Muscle layer of colon (tissue), 2 donors: ENCODE data around the gene COBLL1.
A peak's percentile ranks its signal among the peaks of the same experiment; 100 is the strongest.

Source experiments
- H3K27ac ChIP-seq: one replicate; pipeline ENCODE4 v1.7.0; 2013; ENCODE audit warnings: low read depth, mild to moderate bottlenecking, low read length, moderate library complexity
- H3K27me3 ChIP-seq, 2 donors: one replicate each; pipeline ENCODE4 v1.7.0; 2013; ENCODE audit warnings: low read length in 2 of 2, mild to moderate bottlenecking in 2 of 2; ENCODE audit not compliant: insufficient read depth in 2 of 2, control insufficient read depth in 1 of 2
- H3K36me3 ChIP-seq: one replicate; pipeline ENCODE4 v1.7.0; 2013; ENCODE audit warnings: mild to moderate bottlenecking, low read length; ENCODE audit not compliant: insufficient read depth
- H3K4me1 ChIP-seq: one replicate; pipeline ENCODE4 v1.7.0; 2013; ENCODE audit warnings: mild to moderate bottlenecking, low read length; ENCODE audit not compliant: insufficient read depth
- H3K4me3 ChIP-seq, 2 donors: one replicate each; pipeline ENCODE4 v1.7.0; 2013; ENCODE audit warnings: low read length in 2 of 2, low read depth in 1 of 2, mild to moderate bottlenecking in 1 of 2, moderate library complexity in 1 of 2
- H3K9ac ChIP-seq: one replicate; pipeline ENCODE4 v1.7.0; 2013; ENCODE audit warnings: low read length
- H3K9me3 ChIP-seq: one replicate; pipeline ENCODE4 v1.7.0; 2013; ENCODE audit warnings: mild to moderate bottlenecking, low read length
- donor health status: abdominal sarcoma.
- donor health status: Adenocarcinoma of cecum.

The COBLL1 gene, protein sequence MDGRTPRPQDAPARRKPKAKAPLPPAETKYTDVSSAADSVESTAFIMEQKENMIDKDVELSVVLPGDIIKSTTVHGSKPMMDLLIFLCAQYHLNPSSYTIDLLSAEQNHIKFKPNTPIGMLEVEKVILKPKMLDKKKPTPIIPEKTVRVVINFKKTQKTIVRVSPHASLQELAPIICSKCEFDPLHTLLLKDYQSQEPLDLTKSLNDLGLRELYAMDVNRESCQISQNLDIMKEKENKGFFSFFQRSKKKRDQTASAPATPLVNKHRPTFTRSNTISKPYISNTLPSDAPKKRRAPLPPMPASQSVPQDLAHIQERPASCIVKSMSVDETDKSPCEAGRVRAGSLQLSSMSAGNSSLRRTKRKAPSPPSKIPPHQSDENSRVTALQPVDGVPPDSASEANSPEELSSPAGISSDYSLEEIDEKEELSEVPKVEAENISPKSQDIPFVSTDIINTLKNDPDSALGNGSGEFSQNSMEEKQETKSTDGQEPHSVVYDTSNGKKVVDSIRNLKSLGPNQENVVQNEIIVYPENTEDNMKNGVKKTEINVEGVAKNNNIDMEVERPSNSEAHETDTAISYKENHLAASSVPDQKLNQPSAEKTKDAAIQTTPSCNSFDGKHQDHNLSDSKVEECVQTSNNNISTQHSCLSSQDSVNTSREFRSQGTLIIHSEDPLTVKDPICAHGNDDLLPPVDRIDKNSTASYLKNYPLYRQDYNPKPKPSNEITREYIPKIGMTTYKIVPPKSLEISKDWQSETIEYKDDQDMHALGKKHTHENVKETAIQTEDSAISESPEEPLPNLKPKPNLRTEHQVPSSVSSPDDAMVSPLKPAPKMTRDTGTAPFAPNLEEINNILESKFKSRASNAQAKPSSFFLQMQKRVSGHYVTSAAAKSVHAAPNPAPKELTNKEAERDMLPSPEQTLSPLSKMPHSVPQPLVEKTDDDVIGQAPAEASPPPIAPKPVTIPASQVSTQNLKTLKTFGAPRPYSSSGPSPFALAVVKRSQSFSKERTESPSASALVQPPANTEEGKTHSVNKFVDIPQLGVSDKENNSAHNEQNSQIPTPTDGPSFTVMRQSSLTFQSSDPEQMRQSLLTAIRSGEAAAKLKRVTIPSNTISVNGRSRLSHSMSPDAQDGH

DNA sequence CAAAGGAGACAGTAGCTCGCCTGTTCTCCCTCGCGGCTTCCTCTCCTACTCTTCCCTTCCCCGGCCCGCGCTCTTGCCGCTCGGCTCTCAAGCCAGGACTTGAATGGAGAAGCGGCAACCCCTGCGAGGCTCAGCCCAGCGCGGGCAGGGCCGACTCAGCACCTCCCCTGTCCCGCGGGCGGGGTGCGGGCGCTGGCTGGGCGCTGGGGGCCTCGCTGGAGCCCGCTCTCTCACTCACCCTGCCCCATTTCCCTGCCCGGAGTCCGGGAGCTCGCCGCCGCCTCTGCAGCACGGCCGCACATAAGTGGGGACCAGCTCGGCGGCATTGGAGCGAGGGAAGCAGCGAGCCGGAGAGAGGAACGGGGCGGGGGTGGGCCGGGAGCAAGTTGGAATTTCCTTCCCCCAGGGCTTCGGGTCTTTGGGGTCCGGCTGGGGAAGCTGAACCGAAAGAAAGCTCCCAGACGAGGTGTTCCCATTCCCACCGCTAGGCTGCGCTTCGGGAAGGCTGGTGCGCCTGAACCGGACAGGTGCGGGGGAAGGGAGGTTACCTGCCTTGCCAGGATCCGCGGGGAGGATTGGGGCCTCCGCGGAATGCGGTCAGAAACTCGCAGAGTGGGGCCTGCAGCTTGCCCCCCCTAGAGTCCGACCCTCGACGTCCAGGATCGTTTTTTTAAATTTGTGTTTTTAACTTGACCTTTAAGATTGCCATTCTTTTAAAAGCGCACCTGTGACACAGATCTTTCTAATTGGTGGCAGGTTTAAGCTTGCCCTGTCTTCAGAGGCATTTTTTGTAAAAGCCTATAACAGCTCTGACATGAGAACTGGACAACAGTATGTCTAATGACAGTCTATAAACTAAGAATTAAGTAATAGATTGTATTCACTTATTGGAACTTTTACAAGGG, at the start of gene COBLL1:
Gene COBLL1 (minus strand): TSS at position 105 of the 905 bp plus-strand sequence. CDS start 627 bp downstream, outside the sequence.
- Histone ChIP-seq H3K27ac (peak within 1 kb of the TSS; percentile 84), H3K9ac (peak within 1 kb of the TSS; percentile 50), H3K27me3 (no peaks in the 10 kb centered on the region), H3K9me3 (no peaks in the 10 kb centered on the region), H3K4me3 (peak within 1 kb of the TSS; percentile 80 to 86), H3K36me3 (no peaks in the 10 kb centered on the region), H3K4me1 (peaks cover 5% of the 10 kb centered on the region)

DNA sequence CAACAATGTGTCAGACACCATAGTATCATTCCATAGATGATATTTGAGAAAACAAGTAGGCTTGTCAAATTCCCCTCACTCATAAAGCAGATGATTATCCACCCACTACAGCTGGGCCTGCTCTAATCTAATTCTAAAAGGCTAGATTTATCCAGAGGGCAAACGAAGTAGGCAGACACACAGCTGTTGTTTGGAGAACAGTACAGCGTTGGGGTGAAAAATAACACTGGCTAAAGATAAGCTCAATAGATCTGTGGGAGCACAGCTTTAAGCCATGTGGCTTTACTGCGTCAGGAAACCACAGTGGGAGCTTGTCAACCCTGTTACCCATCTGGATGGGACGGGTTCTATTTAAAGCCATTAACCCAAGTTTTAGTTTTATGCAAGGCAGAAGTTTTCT, 48.9 kb upstream of the COBLL1 start:
- peaks cover 6% of the 10 kb centered on the region for H3K4me1 ChIP-seq
- no peak overlapping the region for H3K4me3 ChIP-seq
- no peak overlapping the region for H3K9ac ChIP-seq
- no peaks in the 10 kb centered on the region for H3K27me3 ChIP-seq
- H3K27ac ChIP-seq: no peak overlapping the region
- no peaks in the 10 kb centered on the region for H3K36me3 ChIP-seq
- H3K9me3 ChIP-seq: no peaks in the 10 kb centered on the region

DNA sequence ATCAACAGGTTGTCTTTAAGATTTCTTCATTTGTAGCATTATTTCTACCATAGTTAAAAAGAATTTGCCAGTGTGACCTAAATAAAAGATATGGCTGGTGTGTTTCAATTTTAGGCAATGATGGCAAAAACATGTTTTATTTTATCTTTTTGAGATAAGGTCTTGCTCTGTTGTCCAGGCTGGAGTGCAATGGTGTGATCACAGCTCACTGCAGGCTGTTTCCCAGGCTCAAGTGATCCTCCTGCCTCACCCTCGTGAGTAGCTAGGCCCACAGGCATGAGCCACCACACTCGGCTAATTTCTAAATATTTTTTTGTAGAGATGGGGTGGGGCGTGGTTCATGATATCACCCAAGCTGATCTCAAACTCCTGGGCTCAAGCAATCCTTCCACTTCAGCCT, 47.0 kb upstream of the COBLL1 start:
- Histone ChIP-seq H3K27me3 (no peaks in the 10 kb centered on the region), H3K4me1 (peaks cover 6% of the 10 kb centered on the region), H3K4me3 (no peak overlapping the region), H3K9me3 (no peaks in the 10 kb centered on the region), H3K9ac (no peak overlapping the region), H3K36me3 (no peaks in the 10 kb centered on the region), H3K27ac (no peak overlapping the region)

DNA sequence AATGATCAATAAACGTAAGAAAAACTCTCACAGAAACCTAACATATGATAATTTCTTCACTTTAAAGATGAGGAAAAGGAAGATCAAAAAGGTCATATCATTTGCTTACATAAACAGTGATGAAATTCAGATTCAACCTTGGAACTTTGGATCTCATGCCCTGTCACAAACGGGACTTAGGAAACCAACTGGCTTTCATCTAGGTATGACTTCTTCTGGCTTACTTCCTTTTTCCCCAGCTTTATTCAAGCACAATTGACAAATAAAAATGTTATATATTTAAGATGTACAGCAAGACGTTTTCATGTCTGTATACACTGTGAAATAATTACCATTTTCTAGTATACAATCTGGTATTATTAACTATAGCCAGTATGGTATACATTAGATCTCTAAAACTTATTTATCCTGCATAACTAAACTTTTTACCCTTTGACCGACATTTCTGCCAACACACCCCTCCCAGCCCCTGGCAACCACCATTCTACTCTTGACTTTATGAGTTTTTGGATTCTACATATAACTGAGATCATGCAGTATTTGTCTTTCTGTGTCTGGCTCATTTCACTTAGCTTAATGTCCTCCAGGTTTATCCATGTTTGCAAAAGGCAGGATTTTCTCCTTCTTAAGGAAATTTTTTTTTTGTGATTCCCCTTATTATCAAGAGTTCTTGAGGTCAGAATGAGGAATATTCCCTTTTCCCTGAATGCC, 46.0 kb upstream of the COBLL1 start:
- Histone ChIP-seq H3K4me1 (peaks cover 6% of the 10 kb centered on the region), H3K36me3 (no peaks in the 10 kb centered on the region), H3K9ac (no peak overlapping the region), H3K27ac (no peak overlapping the region), H3K4me3 (no peak overlapping the region), H3K9me3 (no peaks in the 10 kb centered on the region), H3K27me3 (no peaks in the 10 kb centered on the region)

DNA sequence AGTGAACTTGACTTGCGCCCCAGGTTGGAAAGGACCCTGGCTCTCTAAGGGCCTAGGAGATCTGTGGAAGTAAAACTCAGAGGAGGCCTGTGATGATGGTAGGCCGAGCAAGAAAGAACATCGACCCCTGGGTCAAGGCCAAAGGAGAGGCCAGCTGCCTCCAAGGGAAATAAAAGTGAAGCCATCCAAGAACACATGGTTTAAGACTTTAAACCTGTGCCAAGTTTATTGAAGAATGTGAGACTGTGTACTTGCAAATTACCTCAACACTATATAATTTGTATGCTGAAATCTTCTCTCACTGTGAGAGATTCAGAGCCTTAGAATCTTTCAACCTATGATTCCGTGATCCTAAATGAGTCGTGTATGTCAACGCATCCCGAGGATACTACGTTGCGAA, 40.7 kb upstream of the COBLL1 start:
- Histone ChIP-seq H3K4me3 (no peak overlapping the region), H3K9me3 (no peaks in the 10 kb centered on the region), H3K4me1 (peaks cover 6% of the 10 kb centered on the region), H3K9ac (no peak overlapping the region), H3K36me3 (no peaks in the 10 kb centered on the region), H3K27ac (no peak overlapping the region), H3K27me3 (no peaks in the 10 kb centered on the region)

DNA sequence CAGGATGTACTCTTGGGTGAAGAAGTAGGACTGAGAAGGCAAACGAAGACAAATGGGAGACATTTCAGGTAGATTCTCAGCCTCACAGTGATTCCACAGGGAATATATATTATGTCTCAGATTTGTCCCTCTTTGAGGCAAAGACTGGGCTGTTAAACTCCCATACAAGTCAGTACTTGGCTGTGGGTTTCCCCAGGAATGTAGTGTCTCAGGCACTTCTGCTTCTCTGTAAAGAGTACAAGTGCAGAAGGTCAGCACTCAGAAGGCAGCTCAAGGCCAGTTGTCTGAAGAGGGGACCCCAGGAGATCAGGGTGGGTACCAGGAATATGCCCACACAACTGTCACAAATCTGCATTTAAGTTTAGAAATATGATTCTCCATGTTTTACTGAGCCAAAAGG, 39.9 kb upstream of the COBLL1 start:
- Histone ChIP-seq H3K36me3 (no peaks in the 10 kb centered on the region), H3K4me3 (no peak overlapping the region), H3K27me3 (no peaks in the 10 kb centered on the region), H3K27ac (no peak overlapping the region), H3K9me3 (no peaks in the 10 kb centered on the region), H3K4me1 (peaks cover 6% of the 10 kb centered on the region), H3K9ac (no peak overlapping the region)

DNA sequence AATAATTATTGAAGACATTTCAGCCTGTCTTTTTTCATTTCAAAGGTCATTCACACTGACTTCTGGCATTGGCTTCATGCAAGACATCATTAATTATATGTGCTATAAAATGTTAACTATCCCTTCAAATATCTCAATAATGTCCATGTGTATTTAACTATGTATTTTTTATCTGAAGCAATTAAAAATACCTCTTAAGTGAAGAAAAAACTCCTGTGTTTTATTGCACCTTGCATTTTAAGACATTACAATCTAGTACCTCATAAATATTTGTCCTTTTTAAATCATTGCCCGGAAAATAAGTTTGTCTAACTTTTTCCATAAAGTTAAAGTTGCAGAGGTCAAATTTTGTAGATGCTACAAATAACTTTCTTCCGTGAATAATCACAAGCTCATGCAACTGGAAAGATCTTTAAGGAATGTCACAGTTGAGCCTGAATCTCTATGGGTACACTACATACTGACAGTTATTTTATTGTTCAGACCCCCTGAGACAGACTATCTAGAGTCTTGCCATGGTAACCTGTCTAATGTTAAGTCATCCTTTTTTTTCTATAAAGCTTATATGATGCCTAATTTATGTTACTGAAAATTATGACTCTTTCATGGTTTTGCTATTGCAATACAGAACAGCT, 38.4 kb upstream of the COBLL1 start:
- no peak overlapping the region for H3K4me3 ChIP-seq
- no peaks in the 10 kb centered on the region for H3K27me3 ChIP-seq
- H3K9ac ChIP-seq: no peak overlapping the region
- no peaks in the 10 kb centered on the region for H3K9me3 ChIP-seq
- no peaks in the 10 kb centered on the region for H3K36me3 ChIP-seq
- H3K4me1 ChIP-seq: peaks cover 6% of the 10 kb centered on the region
- H3K27ac ChIP-seq: no peak overlapping the region

DNA sequence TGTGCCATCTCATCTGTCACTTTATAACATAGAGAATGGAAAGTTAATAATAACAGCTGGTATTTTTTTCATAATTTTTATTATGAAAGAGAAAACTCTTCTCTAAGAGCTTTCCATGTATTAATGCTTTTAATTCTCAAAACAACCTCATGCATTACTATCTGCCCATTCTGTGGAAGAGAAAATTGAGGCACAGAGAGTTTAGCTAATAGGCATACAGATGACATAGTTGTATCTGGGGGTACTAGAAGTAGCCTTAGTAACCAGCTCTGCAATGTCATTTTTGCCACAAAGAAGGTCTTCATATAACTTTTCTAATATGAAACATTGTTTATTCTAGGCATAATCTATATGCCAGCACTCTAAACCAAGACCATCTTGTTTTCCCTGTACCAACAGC, 36.3 kb upstream of the COBLL1 start:
- H3K27ac ChIP-seq: no peak overlapping the region
- H3K9ac ChIP-seq: no peak overlapping the region
- no peak overlapping the region for H3K4me3 ChIP-seq
- H3K36me3 ChIP-seq: no peaks in the 10 kb centered on the region
- no peaks in the 10 kb centered on the region for H3K27me3 ChIP-seq
- no peaks in the 10 kb centered on the region for H3K9me3 ChIP-seq
- H3K4me1 ChIP-seq: peaks cover 6% of the 10 kb centered on the region

DNA sequence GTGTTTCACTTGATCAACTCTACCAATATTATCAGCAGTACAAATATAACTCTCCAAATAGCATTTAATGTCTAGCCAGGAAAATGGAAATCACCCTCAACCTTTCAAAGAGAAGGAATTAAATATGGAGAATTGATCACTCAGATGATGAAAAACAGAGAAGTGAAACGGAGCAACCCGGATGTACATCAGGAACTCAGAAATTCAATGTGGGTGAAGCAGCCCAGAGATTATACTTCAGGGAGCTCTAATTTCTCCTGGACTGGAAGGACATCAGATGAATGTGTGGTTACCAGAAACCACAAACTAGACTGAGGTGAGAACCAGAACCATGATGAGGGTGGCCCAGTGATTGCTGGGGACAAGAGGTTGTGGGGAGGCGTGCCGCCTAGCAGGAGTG, 35.5 kb upstream of the COBLL1 start:
- no peak overlapping the region for H3K27ac ChIP-seq
- H3K27me3 ChIP-seq: no peaks in the 10 kb centered on the region
- H3K9ac ChIP-seq: no peak overlapping the region

More for the DNA sequence above, 35.5 kb upstream of the COBLL1 start:
- Histone ChIP-seq H3K4me1 (peaks cover 3% of the 10 kb centered on the region), H3K36me3 (no peaks in the 10 kb centered on the region), H3K4me3 (no peak overlapping the region), H3K9me3 (no peaks in the 10 kb centered on the region)
